ENCODE measurements around the gene SLC6A2. TPM values are rescaled to one million over a fixed set of nuclear protein-coding genes. Genes with fewer than 3 reads are reported as not detected.

Gene SLC6A2
- total and polyA plus RNA-seq, 8 donors, result 0.09 to 0.52 (median 0.25) TPM; not detected in 5

DNA sequence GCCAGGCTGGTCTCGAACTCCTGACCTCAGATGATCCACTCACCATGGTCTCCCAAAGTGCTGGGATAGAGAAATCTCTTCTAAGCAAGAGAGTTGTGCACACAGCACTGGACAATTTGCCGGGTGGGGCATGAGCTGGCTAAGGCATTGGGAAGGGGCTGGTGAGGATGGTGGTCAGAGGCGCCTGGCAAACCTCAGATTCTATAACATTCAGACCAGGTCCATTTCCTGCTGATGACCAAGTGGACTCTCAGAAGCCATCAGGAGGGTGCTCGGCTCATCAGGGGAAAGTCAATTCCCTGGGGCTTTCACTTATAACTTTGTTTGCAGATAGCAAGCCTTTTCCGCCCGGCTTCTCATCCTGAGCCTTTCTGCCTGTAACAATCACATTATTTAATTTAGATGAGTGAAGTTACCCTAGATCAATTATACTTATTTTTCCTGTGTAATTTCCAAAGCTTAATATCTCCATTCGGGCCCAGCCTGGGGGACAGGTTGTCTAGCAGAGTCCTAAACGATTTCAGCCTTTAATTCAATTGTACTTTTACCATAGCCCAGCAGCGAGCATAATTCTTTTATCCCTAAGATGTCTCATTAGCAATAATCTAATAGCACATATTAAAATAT lies 15.0 kb upstream of the SLC6A2 start:
- no peak for FAIRE-seq
- Histone ChIP-seq H3K36me3 (no peaks in the 10 kb centered on the region), H3K27me3 (no peaks in the 10 kb centered on the region), H3K9me3 (no peaks in the 10 kb centered on the region), H3K4me3 (no peak overlapping the region), H3K4me1 (no peaks in the 10 kb centered on the region), H3K27ac (no peak overlapping the region)
- intact Hi-C loops (cut with DNase I), result no loop called here
- ATAC-seq, result no peak
- WGBS, 2 donors, result 86 to 91% methylated on average over 9 of the region's 9 CpGs
- TF ChIP-seq, protein P1, sequence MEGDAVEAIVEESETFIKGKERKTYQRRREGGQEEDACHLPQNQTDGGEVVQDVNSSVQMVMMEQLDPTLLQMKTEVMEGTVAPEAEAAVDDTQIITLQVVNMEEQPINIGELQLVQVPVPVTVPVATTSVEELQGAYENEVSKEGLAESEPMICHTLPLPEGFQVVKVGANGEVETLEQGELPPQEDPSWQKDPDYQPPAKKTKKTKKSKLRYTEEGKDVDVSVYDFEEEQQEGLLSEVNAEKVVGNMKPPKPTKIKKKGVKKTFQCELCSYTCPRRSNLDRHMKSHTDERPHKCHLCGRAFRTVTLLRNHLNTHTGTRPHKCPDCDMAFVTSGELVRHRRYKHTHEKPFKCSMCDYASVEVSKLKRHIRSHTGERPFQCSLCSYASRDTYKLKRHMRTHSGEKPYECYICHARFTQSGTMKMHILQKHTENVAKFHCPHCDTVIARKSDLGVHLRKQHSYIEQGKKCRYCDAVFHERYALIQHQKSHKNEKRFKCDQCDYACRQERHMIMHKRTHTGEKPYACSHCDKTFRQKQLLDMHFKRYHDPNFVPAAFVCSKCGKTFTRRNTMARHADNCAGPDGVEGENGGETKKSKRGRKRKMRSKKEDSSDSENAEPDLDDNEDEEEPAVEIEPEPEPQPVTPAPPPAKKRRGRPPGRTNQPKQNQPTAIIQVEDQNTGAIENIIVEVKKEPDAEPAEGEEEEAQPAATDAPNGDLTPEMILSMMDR (IDR thresholded peaks at IDR 0.05), result no peak
- DNase-seq, result no peak

DNA sequence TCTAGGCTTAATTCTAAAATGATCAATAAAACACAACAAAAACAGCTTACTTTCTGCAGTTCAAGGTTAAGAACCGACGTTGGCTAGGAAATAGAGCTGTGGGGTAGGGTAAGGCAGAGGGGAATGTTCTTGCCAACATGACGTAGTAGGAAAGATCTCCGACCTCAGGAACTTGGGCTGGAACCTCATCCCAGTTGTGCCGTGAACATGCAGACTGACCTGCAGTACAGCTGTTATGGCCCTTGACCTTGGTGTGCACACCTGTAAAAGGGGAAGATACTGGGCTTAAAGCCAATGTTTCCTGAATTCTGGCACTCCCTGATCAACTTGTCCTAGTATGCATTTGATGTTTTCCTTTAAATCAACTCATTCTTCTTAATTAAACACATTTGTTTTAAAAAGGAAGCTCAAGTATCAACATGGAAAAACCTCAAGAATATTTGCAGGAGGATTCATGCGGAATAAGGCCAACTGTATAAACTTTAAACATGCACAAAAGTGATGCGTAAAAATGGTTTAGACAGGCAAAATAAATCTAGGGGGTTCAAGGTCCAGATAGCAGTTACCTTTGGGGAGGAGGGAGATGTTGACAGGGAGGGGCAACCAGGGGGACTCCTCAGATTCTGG lies 14.2 kb upstream of the SLC6A2 start:
- Histone ChIP-seq H3K9me3 (no peaks in the 10 kb centered on the region), H3K27me3 (no peaks in the 10 kb centered on the region), H3K4me3 (no peak overlapping the region), H3K4me1 (no peaks in the 10 kb centered on the region), H3K36me3 (no peaks in the 10 kb centered on the region), H3K27ac (no peak overlapping the region)
- intact Hi-C loops (cut with DNase I), result no loop called here
- DNase-seq, result no peak
- 58 to 69% methylated on average over 7 of the region's 7 CpGs for WGBS, 2 donors
- ATAC-seq, result no peak
- TF ChIP-seq, protein P1 (IDR thresholded peaks at IDR 0.05), result no peak
- FAIRE-seq, result no peak

DNA sequence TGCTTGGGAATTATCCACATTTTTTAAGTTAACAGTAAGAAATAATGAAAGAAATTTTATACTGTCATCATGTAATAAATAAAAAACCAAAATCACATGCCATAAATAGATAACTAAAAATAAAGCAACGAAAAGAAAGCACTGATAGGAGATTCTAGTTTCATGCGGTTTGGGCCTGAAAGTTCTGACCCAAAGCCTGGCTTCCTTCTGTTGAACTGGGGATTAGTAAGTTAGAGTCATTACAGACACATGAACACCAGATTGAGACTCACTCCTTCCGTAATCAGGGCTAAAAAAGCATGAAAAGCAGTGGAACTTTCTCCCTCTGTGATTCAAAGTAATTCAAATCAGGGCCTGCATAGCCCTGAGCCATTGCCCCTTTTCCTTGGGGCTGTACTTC lies 13.2 kb upstream of the SLC6A2 start:
- intact Hi-C loops (cut with DNase I), result no loop called here
- Histone ChIP-seq H3K4me1 (no peaks in the 10 kb centered on the region), H3K36me3 (no peaks in the 10 kb centered on the region), H3K4me3 (no peak overlapping the region), H3K27ac (no peak overlapping the region), H3K9me3 (no peaks in the 10 kb centered on the region), H3K27me3 (no peaks in the 10 kb centered on the region)
- DNase-seq (no peak), ATAC-seq (no peak), FAIRE-seq (no peak)
- TF ChIP-seq, protein P1 (IDR thresholded peaks at IDR 0.05), result no peak
- 87 to 88% methylated on average over 3 of the region's 3 CpGs for WGBS, 2 donors

DNA sequence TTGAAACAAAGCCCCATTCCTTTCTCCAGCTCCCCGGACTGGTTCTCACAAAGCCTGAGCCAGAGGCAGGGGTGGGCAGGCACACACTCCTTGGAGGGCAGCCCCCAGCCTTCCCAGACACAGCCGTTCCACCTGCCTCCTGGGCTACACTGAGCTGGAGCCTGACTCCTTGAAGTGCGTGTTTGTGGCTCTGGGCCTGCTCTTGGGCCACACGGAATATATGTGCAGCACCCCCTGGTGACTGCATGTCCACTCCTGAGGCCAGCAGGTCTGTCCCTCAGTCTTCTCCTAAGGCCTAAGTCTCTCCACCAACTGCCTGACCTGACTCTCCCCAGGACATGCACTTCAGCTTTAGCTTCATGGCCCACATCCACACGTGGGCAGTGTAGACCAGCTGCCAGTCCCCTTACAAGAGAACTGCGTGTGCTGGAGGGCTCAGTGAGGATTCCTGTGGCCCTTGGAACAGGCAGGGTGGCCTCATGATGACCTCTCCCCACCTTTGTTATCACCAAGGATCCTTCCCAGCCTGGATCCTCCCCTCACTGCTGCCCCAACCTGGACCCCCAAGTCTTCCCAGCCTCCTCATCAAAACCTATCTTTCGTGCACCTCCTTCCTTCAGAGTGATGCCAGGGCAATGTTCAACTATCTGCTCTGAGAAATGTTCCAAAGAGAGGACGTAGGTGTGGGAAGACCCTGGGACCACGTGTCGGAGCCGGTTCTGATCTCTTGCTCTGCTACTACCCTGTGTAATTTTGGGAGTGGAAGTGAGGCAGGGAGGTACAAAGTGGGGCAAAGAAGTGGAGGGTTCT lies 12.4 kb upstream of the SLC6A2 start:
- TF ChIP-seq, protein P1 (IDR thresholded peaks at IDR 0.05), result no peak
- DNase-seq, result no peak

More for the DNA sequence above, 12.4 kb upstream of the SLC6A2 start:
- Histone ChIP-seq H3K4me3 (no peak overlapping the region), H3K36me3 (no peaks in the 10 kb centered on the region), H3K4me1 (no peaks in the 10 kb centered on the region), H3K27me3 (no peaks in the 10 kb centered on the region), H3K27ac (no peak overlapping the region), H3K9me3 (no peaks in the 10 kb centered on the region)
- intact Hi-C loops (cut with DNase I), result no loop called here
- FAIRE-seq (no peak), ATAC-seq (peak in 1 of 4 donors; percentile 42)
- 76 to 78% methylated on average over 11 of the region's 11 CpGs for WGBS, 2 donors

Measured in pancreas (tissue), 10 donors.